GM21360 (cell line): ENCODE measurements around the gene RCBTB1.

Experiments
- ATAC-seq: cut with Tn5 transposase; IDR thresholded peaks from one replicate; pipeline ENCODE4 v1.9.1; 2021; ENCODE audit warnings: mild to moderate bottlenecking, moderate library complexity; ENCODE audit not compliant: unreplicated experiment

Gene RCBTB1

DNA sequence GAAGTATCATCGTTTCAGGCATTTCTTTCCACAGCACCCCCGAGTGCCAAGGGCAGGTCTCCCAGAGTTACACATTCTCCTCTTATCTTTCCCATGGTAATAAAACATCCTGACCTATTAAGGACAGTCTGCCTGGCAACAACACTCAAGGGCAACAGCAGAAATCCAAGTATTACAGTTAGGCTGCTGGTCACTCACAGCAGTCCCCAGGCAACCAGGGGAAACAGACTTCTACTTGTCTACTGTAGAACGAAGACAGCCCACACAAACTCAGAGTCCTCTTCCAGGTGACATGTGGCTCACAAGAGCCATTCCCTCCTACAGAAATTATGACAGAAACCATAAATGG, 24.3 kb downstream of the RCBTB1 start:
- no peak for ATAC-seq

DNA sequence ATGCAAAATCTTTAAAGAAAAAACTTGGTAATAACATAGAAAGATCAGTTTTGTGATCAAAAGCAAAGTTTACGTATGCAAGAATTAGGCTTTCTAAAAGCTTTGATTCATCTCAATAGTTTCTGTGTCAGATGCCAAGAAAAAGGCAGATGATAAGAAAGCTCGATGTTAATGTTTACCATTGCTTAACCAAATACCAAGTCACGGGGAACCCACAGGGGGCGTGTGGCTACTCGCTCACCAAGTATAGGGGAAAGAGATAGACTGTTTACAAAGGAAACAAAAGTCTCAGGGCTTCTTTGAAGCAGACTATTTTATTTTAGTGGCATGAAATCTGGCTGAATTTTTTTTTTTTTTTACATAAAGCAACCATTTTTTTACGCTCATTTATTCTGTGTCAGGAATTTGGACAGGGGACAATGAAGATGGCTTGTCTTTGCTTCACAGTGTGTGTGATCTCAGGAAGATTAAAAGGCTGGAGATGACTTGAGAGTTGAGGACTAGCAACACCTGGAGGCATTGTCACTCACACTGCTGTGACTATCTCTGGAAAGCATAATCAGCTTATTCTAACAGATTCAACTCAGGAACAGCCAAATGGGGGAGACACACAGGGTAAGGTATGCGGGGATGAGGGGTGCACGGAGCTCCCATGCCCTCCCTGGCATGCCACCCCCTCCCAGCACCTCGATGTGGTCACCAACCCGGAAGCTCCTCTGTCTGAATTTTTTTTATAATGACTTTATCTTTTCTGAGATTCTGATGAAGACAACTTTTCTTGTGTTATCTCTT, 24.9 kb downstream of the RCBTB1 start:
- no peak for ATAC-seq

DNA sequence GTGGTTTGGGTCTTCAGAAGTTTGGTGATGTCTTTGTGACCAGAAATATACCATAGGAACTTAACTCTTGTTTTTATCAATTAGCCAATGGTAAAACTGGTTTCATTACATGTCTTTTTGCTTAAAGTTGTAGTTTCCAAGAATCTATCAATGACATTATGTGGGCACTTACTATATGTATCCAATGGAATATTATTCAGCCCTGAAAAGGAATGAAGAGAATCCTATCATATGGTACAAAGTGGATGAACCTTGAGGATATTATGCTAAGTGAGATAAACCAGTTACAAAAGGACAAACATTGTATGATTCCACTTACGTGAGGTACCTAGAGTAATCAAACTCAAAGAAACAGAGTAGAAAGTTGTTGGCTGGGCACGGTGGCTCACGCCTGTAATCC, 26.4 kb downstream of the RCBTB1 start:
- ATAC-seq, result no peak

DNA sequence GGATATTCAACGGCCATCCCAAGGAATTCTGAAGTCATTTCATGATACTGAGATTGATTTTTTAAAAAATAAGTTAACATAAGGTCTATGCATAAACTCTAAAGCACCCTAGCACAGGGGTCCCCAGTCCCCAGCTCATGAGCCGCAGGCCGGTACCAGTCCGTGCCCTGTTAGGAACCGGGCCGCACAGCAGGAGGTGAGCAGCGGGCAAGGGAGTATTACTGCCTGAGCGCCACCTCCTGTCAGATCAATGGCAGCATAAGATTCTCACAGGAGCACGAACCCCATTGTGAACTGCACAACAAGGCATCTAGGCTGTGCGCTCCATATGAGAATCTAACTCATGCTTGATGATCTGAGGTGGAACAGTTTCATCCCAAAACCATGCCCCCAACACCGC, 31.0 kb downstream of the RCBTB1 start:
- ATAC-seq, result no peak

DNA sequence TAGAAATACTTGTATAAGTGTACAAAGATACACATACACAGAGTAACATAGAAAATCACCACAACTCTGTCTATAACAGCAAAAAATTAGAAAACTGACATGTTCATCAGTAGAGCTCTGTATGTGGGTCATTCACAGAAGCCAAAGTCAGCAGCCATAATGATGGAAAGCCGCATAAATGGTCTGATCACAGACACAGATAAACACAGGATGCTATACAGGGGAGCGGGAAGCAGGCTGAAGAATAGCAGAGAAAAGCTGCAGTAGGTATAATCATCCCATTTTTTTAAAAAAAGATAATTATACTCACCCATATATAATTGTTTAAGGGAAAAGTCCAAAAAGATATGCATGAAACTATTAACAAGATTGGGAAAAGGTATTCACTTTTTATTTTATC, 31.5 kb downstream of the RCBTB1 start:
- no peak for ATAC-seq

DNA sequence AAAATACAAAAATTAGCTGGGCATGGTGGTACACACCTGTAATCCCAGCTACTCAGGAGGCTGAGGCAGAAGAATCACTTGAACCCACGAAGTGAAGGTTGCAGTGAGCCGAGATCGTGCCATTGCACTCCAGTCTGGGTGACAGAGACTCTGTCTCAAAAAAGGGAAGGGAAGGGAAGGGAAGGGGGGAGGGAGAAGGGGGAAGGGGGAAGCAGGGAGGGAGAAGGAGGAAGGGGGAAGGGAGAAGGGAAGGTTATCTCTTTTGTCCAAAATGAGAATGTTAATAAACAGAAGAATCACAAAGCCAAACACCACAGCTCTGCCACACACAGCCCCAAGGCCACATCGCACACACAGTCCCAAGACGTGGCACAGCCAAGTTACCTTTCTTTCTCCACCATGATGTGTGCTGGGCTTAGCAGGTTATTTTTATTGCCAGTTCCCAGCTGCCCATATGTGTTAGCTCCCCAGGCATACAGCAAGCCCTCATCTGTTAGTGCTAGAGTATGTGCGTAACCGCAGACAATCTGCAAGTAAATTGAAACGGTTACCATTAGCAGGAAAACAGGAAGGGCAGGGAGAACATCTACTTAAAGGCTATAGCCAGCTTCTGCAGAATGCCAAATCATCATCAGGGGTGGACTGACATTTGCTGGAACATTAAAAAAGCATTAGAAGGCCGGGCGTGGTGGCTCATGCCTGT, 34.3 kb downstream of the RCBTB1 start:
- ATAC-seq, result no peak

DNA sequence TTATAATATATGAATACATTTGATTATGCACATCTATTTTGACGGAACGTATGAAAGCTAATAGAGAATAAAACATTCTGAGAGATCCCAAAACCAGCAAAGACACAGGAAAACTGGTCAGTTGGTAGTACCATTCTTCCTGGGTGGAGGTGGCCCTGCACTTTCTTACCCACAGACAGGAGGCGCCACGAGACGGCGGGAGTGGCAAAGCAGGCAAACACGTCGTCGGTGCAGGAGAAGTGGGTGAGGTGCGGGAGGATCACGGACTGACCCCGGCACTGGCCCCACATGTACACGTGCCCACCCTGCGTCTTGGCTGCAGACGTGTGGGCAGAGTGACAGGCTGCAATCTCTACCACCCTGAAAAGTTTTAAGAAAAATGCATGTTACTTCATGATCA, 36.1 kb downstream of the RCBTB1 start:
- no peak for ATAC-seq

DNA sequence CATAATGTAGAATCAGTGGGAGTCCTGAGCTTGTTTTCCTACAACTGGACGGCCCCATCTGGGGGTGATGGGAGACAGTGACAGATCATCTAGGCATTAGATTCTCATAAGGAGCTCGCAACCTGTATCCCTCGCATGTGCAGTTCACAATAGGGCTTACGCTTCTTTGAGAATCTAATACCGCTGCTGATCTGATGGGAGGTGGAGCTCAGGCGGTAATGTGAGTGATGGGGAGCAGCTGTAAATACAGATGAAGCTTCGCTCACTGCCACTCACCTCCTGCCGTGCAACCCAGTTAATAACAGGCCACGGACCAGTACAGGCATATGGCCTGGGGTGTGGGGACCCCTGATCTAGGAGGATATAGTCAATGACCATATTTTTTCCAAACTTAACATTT, 38.8 kb downstream of the RCBTB1 start:
- ATAC-seq, result no peak

DNA sequence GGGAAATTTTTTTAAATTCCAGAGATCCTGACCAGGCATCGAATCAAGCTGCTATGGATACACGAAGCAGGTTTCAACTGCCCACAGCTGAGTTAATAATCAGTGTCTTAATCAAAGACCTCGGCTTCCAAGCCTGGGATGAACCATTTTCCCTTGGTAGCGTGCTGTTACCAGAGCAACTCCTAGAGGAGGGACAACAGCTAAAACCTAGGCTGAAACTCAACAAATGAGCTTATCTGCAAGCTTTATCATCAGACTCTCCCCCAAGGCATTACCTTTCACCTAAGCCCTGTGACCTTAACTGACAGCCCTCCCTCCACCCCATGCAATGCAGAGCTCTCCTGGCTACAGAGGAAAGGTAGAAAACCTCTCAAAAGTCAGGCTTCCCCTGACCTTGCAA, 39.7 kb downstream of the RCBTB1 start:
- no peak for ATAC-seq

DNA sequence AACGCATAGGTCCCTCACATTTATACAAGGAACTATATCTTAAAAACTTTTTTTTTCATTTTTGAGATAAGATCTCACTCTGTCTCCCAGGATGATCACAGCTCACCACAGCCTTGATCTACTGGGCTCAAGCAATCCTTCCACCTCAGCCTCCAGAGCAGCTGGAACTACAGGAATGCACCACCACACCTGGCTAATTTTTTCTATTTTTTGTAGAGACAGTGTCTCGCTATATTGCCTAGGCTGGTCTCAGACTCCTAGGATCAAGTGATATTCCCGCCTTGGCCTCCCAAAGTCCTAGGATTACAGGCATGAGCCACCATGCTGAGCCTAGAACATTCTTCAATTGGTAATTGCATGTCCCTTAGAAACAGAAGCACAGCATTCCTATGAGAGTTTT, 41.7 kb downstream of the RCBTB1 start:
- no peak for ATAC-seq

DNA sequence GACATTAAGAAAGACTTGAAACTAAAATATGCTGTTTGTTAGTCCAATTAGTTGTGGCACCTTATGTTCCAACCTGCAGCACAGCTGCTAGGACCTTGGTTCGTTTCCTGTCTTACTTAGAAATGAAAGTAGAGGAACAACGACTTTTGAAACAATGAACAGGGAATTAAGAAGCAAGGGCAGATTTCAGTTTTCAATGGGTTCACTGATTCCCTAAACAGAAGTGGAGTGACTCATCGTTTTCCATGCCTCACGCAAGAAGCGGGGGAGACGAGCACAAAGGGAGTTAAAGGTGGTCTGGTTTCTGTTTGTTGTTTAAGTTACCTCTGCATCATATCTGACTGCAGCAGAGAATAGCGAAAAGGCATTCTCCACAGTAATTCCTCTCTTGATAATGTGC, 44.8 kb downstream of the RCBTB1 start:
- ATAC-seq, result peak; percentile 55

DNA sequence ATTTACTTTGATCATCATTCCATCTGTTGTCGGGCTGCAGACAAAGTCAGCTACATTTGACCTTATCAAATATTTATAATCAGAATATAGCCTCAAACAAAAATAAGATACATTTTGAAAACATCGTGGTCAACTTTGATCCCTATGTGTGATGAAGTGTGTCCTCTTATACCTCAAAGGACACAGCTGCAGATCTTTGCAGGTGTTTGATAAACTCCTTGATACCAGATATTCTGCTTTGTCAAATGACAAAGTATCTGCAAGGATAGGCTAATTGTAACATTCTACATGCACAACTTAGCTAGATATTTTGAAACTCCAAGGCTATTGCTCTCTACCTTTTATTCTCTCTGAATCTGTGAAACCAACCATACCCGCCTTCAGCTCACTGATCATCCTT, 45.6 kb downstream of the RCBTB1 start:
- ATAC-seq, result no peak

DNA sequence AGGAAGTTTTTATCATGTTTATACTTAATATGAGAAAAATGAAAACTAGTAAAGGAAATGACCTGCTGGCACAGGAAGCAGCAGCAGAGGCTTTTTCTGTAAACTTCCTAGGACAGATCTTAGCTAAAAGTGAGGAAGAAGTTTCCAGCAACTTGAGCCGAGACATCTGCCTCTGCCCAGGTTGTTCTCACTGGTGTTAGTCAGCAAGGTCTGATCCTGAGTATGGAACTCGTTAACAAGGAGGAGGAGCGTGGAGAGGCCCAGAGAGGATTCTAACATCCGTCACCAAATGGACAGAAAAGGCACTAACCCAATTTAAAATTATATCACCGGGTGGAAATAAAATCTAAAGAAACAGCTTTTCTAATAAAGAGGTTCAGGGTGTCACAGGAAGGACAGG, 46.0 kb downstream of the RCBTB1 start:
- ATAC-seq, result no peak

DNA sequence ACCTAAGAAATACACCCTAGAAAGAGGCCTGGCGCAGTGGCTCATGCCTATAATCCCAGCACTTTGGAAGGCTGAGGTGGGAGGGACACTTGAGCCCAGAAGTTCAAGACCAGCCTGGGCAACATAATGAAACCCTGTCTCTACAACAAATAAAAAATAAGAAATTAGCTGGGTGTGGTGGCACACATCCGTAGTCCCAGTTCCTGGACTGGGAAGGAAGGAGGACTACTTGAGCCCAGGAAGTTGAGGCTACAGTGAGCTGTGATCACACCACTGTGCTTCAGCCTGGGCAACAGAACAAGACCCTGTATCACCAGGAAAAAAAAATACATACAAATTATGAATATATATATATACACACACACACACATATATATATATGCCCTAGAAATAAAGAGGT, 47.0 kb downstream of the RCBTB1 start:
- ATAC-seq, result no peak

DNA sequence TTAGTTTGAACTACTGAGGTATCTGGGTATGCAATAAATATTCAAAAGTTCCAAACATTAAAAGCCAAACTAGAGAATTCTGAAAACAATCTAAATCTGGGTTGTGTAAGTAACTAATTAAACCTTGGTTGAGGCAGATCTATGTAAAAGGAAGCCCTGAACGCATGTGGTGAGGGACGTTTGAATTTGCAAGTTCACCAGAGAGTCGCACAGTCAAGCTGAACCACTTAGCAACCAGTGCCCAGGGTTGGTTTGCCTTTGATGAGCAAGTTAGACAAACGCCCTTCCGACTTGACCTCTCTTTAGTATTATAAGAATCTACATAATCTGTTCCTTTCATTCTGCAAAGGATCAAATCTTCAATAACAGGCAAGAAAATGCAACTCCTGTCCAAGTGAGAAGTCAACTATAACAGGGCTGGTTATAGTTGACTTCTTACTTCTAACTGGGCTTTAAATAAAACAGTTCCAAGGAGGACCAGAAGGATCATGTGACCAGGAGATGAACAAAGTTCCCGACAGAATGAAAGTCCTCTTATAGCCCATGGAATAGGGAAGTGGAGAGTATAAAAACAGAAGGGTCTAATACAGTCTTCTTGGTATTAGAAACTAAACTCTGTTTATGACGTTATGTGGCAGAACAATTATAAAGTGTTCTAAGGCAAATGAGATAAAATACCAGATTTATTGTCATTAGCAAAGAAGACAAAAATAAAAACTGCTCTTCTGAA, 49.0 kb downstream of the RCBTB1 start:
- ATAC-seq, result no peak

DNA sequence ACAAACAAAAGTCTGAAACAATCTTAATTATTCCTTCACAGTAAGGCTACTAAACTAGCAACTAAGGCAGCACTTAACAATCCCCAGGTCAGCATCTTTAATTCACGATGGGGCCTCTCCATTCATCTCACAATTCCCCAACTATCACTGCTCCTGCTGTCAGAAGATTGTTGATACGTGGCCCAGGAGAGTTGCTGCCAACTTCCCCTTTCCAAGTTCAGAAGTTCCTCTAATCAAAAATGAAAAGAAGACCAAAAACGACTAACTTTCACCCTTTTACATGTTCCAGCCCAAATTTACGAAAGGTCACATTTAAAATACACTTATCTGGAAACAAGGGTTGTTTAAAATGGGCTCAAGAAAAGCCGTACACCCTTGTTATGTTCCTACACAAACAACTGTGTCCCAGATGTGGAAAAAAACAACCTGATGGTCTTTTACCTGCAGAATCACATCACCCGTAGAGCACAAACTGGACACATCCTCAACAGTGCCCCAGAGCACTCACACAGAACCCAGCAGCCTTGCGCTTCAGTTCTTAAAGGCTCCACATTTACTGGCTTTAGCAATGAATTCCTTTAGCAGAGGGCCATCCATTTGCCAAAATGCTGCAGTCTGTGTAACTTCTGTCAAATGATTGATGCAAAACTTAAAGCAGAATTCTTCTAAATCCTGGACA, 51.6 kb downstream of the RCBTB1 start:
- no peak for ATAC-seq

DNA sequence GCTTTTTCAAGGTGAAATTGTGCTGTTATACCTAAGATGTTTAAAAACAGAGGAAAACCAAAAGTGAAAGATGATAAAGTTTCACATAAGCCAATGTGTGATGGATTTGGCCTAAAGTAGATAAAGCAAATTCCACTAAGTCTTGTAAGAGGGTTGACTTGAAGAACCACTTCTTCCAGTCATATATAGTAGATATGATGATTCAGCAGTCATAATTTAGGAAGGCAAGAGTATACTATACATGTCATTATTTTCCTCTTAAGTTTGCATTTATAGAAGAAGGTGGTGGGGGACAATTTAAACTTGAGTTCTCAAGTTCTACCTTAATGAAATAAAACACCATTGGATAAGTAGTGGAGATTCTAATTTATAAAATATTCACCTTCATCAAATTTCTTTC, 52.3 kb downstream of the RCBTB1 start:
- ATAC-seq, result no peak

DNA sequence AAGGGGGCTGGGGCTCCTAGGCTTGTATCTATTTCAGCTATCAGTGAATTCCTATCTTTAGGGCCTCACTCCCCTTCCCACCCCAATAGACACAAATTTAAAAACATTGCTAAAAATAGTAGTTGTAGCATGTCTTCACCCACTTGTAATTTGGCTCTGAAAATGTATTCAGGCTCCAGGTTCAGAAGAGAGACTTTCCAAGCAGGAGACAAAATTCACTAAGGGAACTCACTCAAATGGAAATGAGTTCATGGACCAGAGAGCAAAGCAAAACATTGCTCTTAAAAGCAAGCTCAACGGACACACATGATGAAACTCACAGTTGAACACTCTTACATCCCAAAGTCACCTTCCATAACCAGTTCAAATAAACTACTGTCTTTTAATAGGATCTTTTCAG, 52.8 kb downstream of the RCBTB1 start:
- ATAC-seq, result no peak

DNA sequence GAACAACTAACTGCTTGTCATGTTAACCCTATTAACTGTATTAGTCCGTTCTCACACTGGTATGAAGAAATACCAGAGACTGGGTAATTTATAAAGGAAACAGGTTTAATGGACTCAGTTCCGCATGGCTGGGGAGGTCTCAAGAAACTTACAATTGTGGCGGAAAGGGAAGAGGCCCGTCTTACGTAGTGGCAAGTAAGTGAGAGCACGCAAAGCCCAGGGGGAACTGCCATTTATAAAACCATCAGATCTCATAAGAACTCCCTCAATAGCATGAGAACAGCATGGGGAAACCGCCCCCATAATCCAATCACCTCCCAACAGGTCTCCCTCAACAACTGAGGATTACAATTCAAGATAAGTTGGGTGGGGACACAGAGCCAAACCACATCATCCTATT, 54.9 kb downstream of the RCBTB1 start:
- peak; percentile 54 for ATAC-seq

DNA sequence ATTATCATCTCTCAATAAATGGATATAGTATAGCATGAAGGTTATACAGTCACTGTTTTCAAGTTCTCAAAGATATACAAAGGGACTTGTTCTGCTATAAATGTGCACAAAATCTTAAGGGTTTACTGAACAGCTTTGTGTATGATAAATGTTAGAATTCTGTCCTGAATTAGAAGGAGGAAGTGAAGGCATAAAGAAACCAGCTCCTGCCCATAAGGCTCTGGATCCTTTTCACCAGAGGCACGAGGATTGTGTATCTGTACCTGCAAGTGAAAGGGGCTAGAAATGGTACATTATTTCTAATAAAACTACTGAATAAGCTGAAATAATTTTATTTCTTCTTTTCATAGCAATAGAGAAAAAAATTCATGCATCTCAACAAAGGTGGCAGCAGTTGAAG, 57.2 kb downstream of the RCBTB1 start:
- ATAC-seq, result no peak

DNA sequence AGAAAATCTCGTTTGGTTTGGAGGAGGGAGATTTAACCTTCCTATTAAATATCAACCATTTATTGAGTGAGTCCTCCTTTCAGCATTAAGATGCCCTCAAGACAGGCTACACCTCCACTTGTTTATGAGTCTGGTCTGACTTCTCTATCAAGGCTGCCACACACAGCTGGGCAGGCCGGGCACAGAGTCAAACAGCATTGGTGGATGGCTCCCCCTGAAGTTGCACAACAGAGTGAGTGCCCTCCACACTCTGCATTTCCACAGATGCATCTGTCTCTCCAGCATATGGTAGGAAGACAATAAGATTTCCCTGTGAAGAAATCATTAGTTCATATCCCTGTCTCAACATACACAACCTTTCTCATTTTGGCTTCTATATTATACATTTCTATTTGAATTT, 58.2 kb downstream of the RCBTB1 start:
- ATAC-seq, result no peak
